Heart left ventricle (tissue), 13 donors: ENCODE measurements around the gene CMKLR1.

Experiments
- POLR2A ChIP-seq, 2 donors: fragments of 450-650 bp; IDR thresholded peaks; one replicate each; pipeline ENCODE4 v1.6.1; 2017; ENCODE audit warnings: antibody characterized with exemption in 2 of 2, mild to moderate bottlenecking in 2 of 2, moderate library complexity in 2 of 2
- TF ChIP-seq, protein P1 (sequence below), 12 donors: fragments of 200-600 bp; sonication (generic) in 4 of 12; IDR thresholded peaks; one replicate each; pipeline versions ENCODE4 v1.5.0 to v1.8.0; 2018 to 2022; ENCODE audit warnings: antibody characterized with exemption in 12 of 12, mild to moderate bottlenecking in 5 of 12
- donor health status: ischemic (EF 13 %, LVEDD 7.1; RV severe dilation, severe dysfunction).
- donor health status: DM: no; HTN: yes; CAD: no.
- donor health status: DM: no; HTN: no; CAD: no.
- donor health status: ischemic (EF 25% LVEDD 6.9; RV normal size, moderate dysfunction).
- donor health status: ischemic (EF 25% LVEDD 5.7; RV mildly dilated, moderate dysfunction).
- donor health status: ischemic (EF 35%, LVEDD 5.7; RV mildly dilated, moderate dysfunction).
- donor health status: nonischemic (EF 11% LVEDD 7.7; RV severe dilation, severe dysfunction).
- donor health status: DM: yes; HTN: yes; CAD: no.
- donor health status: PGD.
- donor health status: ischemic (EF 29% LVEDD 5.4; RV normal size, mild dysfunction).
- donor health status: nonischemic (EF 23%, LVEDD 6.1; RV moderate dilation, normal function).

- TF ChIP-seq, protein P1, sequence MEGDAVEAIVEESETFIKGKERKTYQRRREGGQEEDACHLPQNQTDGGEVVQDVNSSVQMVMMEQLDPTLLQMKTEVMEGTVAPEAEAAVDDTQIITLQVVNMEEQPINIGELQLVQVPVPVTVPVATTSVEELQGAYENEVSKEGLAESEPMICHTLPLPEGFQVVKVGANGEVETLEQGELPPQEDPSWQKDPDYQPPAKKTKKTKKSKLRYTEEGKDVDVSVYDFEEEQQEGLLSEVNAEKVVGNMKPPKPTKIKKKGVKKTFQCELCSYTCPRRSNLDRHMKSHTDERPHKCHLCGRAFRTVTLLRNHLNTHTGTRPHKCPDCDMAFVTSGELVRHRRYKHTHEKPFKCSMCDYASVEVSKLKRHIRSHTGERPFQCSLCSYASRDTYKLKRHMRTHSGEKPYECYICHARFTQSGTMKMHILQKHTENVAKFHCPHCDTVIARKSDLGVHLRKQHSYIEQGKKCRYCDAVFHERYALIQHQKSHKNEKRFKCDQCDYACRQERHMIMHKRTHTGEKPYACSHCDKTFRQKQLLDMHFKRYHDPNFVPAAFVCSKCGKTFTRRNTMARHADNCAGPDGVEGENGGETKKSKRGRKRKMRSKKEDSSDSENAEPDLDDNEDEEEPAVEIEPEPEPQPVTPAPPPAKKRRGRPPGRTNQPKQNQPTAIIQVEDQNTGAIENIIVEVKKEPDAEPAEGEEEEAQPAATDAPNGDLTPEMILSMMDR (IDR thresholded peaks at IDR 0.05), result no peak
- TF ChIP-seq POLR2A (IDR thresholded peaks at IDR 0.05), result no peak
Observed at GRCh38 chr12:108282676-108283075, 56.4 kb downstream of the CMKLR1 start.
